T-helper 1 cell treated with Interleukin-12 subunit alpha and Interleukin-12 subunit beta and Interleukin-4 antibody, amounts not matched to agents 30 ng/mL and 1 ng/mL, for 36 hours (primary cell): ENCODE data around the gene KRTAP19-8. TPM values are rescaled to one million over a fixed set of nuclear protein-coding genes. Genes with fewer than 3 reads are reported as not detected.

ENCODE experiments used
- intact Hi-C: fragments of 100-400 bp; cut with micrococcal nuclease; formaldehyde crosslinking; loops from one replicate; pipeline ENCODE4 v1.15.1; 2024
- total RNA-seq: library from RNA; stranded (reverse); gene quantifications from 2 replicates; pipeline ENCODE4 v1.2.3, GENCODE V29; 2022

KRTAP19-8 gene
- total RNA-seq, 1 donor from 2014 or later, result not detected

DNA sequence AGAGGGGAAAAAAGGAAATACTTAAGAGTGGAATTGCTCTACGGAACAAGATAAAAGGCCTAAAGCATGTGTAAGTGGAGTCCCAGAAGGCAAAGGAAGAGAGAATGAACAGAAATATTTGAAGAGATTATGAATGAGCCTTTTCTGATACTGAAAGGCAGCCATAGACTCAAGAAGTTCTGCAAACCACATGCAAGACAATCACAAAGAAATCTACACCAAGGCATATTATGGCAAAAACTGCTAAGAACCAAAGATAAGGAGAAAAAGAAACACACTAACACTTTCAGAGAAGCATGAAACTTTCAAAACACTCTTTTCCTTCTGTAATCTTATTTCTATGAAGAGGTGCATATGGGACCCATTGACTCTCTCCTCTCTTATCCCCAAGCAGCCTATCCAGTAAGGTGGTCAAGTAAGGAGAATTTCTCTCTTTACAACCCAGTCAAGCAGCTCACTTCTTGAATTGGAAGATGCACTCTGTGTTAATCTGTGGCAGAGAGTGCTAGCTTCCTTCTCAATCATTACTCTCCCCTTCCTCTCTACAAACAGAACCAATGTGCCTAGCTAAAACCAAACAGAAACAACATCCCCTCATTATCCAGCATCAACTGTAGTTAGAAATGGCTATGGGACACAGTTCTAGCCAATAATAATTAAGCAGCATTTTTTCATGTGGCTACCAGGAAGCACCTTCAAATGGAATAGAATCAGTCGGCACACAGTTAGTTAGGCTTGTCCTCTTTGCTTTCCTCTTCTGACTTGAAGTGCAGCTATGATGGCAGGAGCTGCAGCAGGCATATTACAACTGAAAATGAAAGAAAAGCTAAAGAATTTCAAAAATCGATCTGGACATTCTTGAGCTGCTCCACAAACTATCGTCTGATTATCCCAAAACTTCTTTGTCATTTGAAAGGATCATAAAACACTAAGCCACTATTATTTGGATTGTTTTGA is 25.9 kb downstream of the KRTAP19-8 start:
- intact Hi-C loops, result loop anchor here (5.0 kb wide), 4 partner anchors 35 to 340 kb away; no protein-coding TSS in a partner anchor

DNA sequence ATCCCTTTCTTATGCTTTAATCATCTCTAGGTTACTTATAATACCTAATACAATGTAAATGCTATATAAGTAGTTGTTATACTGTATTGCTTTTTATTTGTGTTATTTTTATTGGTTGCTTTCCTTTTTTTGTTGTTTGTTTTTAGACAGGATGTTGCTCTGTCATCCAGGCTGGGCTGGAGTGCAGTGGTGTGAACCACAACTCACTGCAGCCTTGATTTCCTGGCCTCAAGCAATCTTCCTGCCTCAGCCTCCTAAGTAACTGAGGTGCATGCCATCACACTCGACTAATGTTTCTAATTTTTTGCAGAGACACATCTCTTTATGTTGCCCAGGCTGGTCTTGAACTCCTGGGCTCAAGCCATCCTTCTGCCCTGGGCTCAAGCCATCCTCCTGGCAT is 26.9 kb downstream of the KRTAP19-8 start:
- intact Hi-C loops, result loop anchor here (5.0 kb wide), 4 partner anchors 34 to 341 kb away; no protein-coding TSS in a partner anchor

DNA sequence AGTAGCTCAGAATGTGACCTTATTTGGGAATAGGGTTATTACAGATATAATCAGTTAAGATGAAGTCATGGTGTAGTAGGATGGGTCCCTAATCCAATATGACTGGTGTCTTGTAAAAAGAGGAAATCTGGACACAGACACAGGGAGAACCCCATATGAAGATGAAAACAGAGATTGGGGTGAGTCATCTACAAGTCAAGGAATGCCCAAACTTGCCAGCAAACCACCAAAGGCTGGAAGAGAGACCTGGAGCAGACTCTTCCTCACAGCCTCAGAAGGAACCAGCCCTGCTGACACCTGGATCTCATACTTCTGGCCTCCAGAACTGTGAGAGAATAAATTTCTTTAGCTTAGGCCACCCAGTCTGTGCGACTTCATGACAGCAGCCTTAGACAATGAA is 29.9 kb downstream of the KRTAP19-8 start:
- intact Hi-C loops, result no loop called here

DNA sequence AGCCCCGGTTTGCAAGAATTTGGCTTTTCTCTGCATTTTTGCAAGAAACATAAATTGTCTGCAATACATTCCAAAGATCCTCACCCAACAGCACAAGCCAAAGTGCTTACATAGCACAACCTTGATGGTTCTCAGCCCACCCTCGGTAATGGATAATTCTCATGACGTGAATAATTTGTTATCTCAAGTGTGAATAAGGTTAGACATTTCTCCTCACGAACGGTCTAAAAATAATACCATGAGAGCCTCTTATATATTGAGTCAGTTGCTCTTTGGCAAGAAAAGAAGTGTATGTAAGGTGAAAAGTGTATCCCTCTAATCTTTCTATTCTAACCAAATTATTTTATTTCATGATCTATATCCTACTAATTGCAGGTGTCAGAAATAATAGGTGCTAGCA is 33.3 kb downstream of the KRTAP19-8 start:
- intact Hi-C loops, result no loop called here

DNA sequence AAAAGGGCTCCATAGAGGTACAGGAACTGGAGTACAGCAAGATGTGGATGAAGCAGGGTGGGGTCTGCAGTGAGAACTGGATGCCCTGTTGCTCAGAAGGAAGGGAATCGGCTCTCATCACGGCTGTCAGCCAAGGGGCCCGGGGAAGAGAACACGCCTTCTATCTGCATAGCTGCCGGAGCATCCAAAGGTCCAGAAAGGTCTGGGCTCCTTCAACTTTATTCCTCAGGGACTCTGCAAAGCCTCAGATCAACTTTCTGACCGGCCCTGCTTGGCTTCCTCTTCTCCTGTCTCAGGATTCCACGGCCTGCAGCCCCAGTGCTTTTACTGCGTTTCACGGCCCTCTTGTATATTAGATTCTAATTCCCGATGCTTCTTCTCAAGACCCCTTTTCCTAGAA is 34.8 kb downstream of the KRTAP19-8 start:
- intact Hi-C loops, result no loop called here

DNA sequence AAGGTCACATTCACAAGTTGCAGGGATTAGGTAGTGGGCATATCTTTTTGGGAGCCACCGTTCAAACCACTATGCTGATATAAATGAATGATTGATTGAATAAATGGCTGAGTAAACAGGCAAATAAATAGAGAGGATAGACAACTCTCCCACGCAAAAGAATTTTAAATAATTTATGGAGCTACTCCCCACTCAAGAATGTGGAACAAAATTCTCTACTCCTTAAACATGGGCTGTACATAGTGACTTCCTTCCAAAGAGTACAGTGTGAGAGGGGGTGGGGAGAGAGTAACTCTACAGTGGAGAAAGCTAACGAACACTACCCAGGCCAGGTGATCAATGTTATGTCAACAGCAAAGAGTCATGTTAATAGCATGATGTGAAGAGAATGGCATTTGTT is 40.7 kb downstream of the KRTAP19-8 start:
- intact Hi-C loops, result no loop called here

DNA sequence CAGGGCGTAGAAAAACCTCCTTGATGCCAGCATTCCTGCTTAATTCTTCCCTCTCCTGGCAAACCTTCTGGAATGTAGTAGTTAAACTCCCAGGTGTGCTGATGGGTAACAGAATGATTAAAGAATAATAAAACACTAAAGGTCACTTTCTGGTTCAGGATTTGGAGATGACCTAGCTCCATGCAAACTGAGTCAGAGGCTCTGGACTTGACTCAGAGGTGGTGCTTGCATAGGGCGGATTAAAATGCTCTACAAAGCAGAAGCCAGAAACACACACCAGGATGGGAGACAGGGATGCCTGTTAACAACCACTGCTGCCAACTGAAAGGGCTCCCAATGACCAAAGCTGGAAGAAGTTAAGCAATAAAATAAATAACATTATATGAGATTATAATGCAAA is 41.5 kb downstream of the KRTAP19-8 start:
- intact Hi-C loops, result no loop called here

DNA sequence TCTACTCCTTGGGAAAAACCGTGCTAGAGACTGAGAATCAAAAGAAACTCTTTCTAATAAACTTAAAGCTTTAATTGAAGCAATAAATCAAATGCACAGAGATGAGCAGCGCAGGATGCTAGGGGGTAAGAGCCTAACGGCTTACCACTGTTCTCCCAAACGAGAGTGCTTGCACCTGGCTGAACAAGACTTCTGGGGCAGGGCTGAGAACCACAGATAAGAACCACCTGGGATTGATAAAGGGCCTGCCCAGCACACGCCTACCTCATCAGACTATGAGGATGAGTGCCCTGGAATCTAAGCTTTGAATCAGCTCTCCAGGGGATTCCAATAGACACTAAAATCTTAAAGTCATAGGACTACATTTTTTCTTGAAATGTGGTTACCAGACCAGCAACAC is 43.3 kb downstream of the KRTAP19-8 start:
- intact Hi-C loops, result no loop called here

DNA sequence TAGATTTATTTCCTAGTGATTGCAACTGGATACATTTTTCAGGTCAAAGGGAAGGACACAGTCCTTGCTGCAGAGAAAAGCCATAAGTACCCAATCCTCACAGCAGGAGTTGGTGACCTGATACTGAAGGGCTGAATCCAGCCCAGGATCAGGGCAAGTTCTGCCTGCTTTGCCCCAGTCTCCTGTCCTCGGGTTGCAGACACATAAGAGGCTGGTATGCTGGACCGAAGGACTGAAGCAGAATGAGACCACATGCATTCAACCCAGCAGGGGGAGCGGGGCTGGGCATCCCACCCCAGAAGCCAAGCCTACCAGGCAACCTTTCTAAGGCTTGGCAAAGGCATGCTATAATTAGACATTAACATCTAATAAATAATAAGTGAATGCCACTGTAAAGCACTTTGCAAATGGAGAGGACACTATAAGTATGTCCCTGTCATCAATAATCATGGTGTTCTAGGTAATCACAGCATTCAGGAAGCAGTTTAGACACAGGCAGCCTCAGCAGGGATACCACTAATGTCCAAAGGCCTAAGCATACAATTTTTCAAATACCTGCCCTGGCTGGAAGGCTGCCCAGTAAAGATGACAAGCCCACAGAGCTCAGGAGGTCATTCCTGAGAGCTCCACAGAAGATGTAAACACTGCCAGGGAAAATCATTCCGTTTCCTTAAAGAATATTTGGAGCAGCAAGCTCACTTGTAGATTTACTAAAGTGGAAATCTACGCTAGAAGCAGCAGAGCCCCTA is 47.6 kb downstream of the KRTAP19-8 start:
- intact Hi-C loops, result no loop called here

DNA sequence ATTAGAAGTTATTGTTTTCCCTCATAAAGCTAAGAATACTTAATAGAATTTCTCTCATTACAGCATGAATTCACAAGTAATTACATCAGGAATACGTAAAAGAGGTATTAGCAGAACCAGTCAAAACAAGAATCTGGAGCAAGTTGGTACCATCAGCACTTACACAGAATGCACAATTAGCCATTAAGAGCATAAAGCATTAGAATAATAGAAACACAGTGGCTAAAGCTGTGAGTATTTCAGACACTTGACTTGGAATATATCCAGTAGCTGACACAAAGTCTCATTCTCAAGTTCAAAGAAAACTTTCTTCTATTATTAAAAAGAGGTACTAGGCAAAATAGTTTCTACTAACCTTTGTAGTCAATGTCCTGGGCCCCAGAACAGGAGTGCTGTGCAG is 49.6 kb downstream of the KRTAP19-8 start:
- intact Hi-C loops, result no loop called here

Other genes starting within 250 kb of the KRTAP19-8 start
- not detected in 2 replicates for gene KRTAP8-1, start 225.2 kb downstream of the KRTAP19-8 start, total RNA-seq
- not detected in 2 replicates for gene KRTAP7-1, start 208.7 kb downstream of the KRTAP19-8 start, total RNA-seq
- not detected in 2 replicates for gene KRTAP11-1, start 156.9 kb downstream of the KRTAP19-8 start, total RNA-seq